NB4 (cell line): ENCODE data around the gene NTNG1.

Experiments
- DNase-seq: peaks from one replicate; pipeline ENCODE4 v3.0.0; 2010; ENCODE audit warnings: low read depth
- H3K4me3 ChIP-seq: one replicate; pipeline ENCODE4 v1.5.1; 2011; ENCODE audit warnings: mild to moderate bottlenecking, low read depth, low read length, moderate library complexity
- CTCF ChIP-seq: IDR thresholded peaks from one replicate; pipeline ENCODE4 v1.5.1; 2012; ENCODE audit warnings: low read depth, low read length
- MAX ChIP-seq: IDR thresholded peaks from 2 replicates; pipeline ENCODE4 v1.6.1; 2011; ENCODE audit warnings: low read depth, low read length
- MYC ChIP-seq: IDR thresholded peaks from 2 replicates; pipeline ENCODE4 v1.6.1; 2011; ENCODE audit warnings: low read depth, low read length
- POLR2A ChIP-seq: IDR thresholded peaks from 2 replicates; pipeline ENCODE4 v1.6.1; 2011; ENCODE audit warnings: mild to moderate bottlenecking; ENCODE audit not compliant: insufficient read length; ENCODE audit errors: extremely low read depth

Gene NTNG1

GRCh38 chr1:107326824-107327445, 186.1 kb downstream of the NTNG1 start:
- H3K4me3 ChIP-seq = no peak overlapping the region
- no peak for DNase-seq
- TF ChIP-seq MAX (no peak), CTCF (no peak), POLR2A (no peak), MYC (no peak)

- TF ChIP-seq MYC (no peak), CTCF (no peak), POLR2A (no peak), MAX (no peak)
- no peak overlapping the region for H3K4me3 ChIP-seq
- no peak for DNase-seq
Observed at GRCh38 chr1:107327446-107327845, 186.6 kb downstream of the NTNG1 start.

GRCh38 chr1:107328087-107328486, 187.2 kb downstream of the NTNG1 start:
- TF ChIP-seq MAX (no peak), POLR2A (no peak), MYC (no peak), CTCF (no peak)
- H3K4me3 ChIP-seq = no peak overlapping the region
- no peak for DNase-seq

GRCh38 chr1:107339775-107340174, 198.9 kb downstream of the NTNG1 start:
- TF ChIP-seq CTCF (no peak), POLR2A (no peak), MAX (no peak), MYC (no peak)
- no peak for DNase-seq
- H3K4me3 ChIP-seq = no peak overlapping the region

GRCh38 chr1:107342316-107342715, 201.5 kb downstream of the NTNG1 start:
- H3K4me3 ChIP-seq = no peak overlapping the region
- DNase-seq = no peak
- TF ChIP-seq CTCF (no peak), MAX (no peak), POLR2A (no peak), MYC (no peak)
